AG04450 (cell line): ENCODE measurements around the gene UCP2. TPM values are rescaled to one million over a fixed set of nuclear protein-coding genes. Genes with fewer than 3 reads are reported as not detected.

Experiments
- CTCF ChIA-PET: fragments of 300-600, 350-600 bp; formaldehyde crosslinking; extraction: SDS; loops from one replicate; lab custom pipeline; 2022; ENCODE audit warnings: antibody characterized with exemption, inconsistent platforms; lab: Charles Lee
- POLR2A ChIA-PET: fragments of 350-600 bp; formaldehyde crosslinking; extraction: SDS; loops from one replicate; lab custom pipeline; 2021; ENCODE audit warnings: antibody characterized with exemption, inconsistent platforms; lab: Yijun Ruan, JAX
- DNase-seq: peaks from one replicate; pipeline ENCODE4 v3.0.0-alpha.2; 2011; ENCODE audit warnings: low read depth, low spot score
- H3K27ac ChIP-seq: one replicate; pipeline ENCODE4 v1.5.1; 2012; ENCODE audit warnings: low read depth, low read length, control low read depth
- H3K27me3 ChIP-seq: one replicate; pipeline ENCODE4 v1.6.0; 2012; ENCODE audit warnings: low read length; ENCODE audit not compliant: control insufficient read depth, insufficient read depth
- H3K4me3 ChIP-seq: 2 replicates; pipeline ENCODE4 v1.5.1; 2011; ENCODE audit warnings: mild to moderate bottlenecking, low read depth, low read length, control low read depth
- H3K9me3 ChIP-seq: 2 replicates; pipeline ENCODE4 v1.5.1; 2012; ENCODE audit warnings: low read length; ENCODE audit not compliant: control insufficient read depth, insufficient read depth
- CTCF ChIP-seq: IDR thresholded peaks from 2 replicates; pipeline ENCODE4 v1.5.1; 2011; ENCODE audit warnings: low read depth, low read length, control low read depth, inconsistent platforms
- polyA plus RNA-seq: library from polyadenylated mRNA; depleted of rRNA; stranded (reverse); fragments of >200 nt; gene quantifications from 2 replicates; pipeline ENCODE4 v1.2.3, GENCODE V29; 2011

UCP2 gene
- polyA plus RNA-seq, 1 experiment, result 4.7 TPM

GRCh38 chr11:73950869-73951710, 31.6 kb downstream of the UCP2 start, which contains the start of gene DNAJB13:
DNAJB13 (plus strand) TSS chr11:73951026; CDS start chr11:73951070, 44 bp downstream.
- DNase-seq, result no peak
- CTCF ChIA-PET, result no interaction called here
- Histone ChIP-seq H3K4me3 (no peak within 1 kb of the TSS), H3K27me3 (peaks cover 2% of the 10 kb centered on the region), H3K9me3 (peaks cover 7% of the 10 kb centered on the region), H3K27ac (no peak within 1 kb of the TSS)
- POLR2A ChIA-PET, result no interaction called here
- TF ChIP-seq CTCF, result no peak

- H3K27ac ChIP-seq, result no peak overlapping the region
- peaks cover 5% of the 10 kb centered on the region for H3K27me3 ChIP-seq
- peaks cover 7% of the 10 kb centered on the region for H3K9me3 ChIP-seq
- POLR2A ChIA-PET, result no interaction called here
- CTCF ChIA-PET, result no interaction called here
- DNase-seq, result no peak
- no peak for TF ChIP-seq CTCF
- no peak overlapping the region for H3K4me3 ChIP-seq
These were observed 32.7 kb downstream of the UCP2 start for GRCh38 chr11:73949912-73950311.

- TF ChIP-seq CTCF, result no peak
- H3K9me3 ChIP-seq, result peaks cover 7% of the 10 kb centered on the region
- H3K4me3 ChIP-seq, result no peak overlapping the region
- ChIA-PET CTCF (no interaction called here), POLR2A (no interaction called here)
- H3K27ac ChIP-seq, result no peak overlapping the region
- H3K27me3 ChIP-seq, result peaks cover 5% of the 10 kb centered on the region
- DNase-seq, result no peak
These were observed 33.4 kb downstream of the UCP2 start for GRCh38 chr11:73949246-73949645.

DNA sequence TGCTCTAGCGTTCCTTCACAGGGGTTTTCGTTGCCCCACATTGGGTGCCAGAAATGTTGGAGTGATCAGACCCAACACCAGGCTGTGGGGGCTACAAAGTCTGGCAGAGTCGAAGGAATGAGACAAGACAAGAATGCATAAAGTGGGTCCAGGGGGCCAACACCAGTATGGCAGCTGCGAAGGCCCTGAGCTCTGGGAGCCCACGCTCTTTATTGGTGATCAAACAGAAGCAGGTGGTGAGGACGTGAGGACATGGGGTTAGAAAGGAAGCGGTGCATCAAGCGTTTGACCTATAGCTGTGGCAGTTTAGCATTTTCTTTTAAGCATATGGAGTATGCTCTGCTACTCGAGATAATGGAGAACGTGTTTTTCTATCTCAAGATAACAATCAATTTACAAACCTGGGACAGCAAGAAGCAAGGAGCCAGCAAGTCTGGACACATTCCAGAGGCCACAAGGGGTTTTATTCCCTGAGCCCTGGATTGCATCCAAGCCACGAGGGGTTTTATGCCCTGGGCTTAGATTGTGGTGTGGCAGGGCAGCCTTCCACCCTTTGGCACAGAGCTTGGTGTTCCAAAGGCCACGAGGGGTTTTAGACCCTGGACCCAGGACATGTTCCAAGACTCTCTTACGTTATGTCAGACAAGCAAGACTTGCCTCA, 35.7 kb downstream of the UCP2 start:
- H3K27ac ChIP-seq, result no peak overlapping the region
- no peak for DNase-seq
- TF ChIP-seq CTCF, result no peak
- ChIA-PET POLR2A (no interaction called here), CTCF (interaction anchor here (0.7 kb wide), 2 partner anchors 11 to 17 kb away, joined by 3 to 9 read pairs; no protein-coding TSS in a partner anchor)
- peaks cover 7% of the 10 kb centered on the region for H3K9me3 ChIP-seq
- H3K4me3 ChIP-seq, result no peak overlapping the region
- peaks cover 5% of the 10 kb centered on the region for H3K27me3 ChIP-seq

GRCh38 chr11:73945396-73945795, 37.2 kb downstream of the UCP2 start:
- H3K27me3 ChIP-seq, result peaks cover 5% of the 10 kb centered on the region
- CTCF ChIA-PET, result no interaction called here
- no peak overlapping the region for H3K4me3 ChIP-seq
- no peak for TF ChIP-seq CTCF
- no peak overlapping the region for H3K27ac ChIP-seq
- POLR2A ChIA-PET, result no interaction called here
- peaks cover 12% of the 10 kb centered on the region for H3K9me3 ChIP-seq
- no peak for DNase-seq
